ENCODE data around the gene NUDT3. TPM values are rescaled to one million over a fixed set of nuclear protein-coding genes. Genes with fewer than 3 reads are reported as not detected.

The NUDT3 gene
- total and polyA plus RNA-seq, 9 of the 15 experiments (the other 6 are each of a cell fraction or from before 2014, with no cell fraction given) = 5.4 to 81.2 (median 56.4) TPM

DNA sequence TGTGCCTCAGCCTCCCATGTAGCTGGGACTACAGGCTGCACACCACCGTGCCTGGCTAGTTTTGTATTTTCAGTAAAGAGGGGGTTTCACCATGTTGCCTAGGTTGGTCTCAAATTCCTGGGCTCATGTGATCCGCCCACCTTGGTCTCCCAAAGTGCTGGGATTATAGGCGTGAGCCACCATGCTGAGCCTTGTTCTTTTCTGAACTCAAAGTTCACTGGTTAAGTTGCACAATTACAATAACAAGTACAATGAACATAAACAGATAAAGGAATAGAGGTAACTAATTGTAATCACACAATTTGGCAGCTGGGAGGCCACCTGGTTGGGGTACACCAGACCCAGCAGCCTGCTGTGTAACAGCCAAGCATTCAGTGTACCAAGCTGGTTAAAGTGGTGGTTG lies 6.7 kb downstream of the NUDT3 start:
- Histone ChIP-seq H4K20me1 (replicated peaks; ENCODE audit: control insufficient read depth, insufficient read depth, low read length) (peaks cover 1% of the 10 kb centered on the region), H3K4me2 (ENCODE audit: insufficient read depth, low read length) (no peak overlapping the region), H2AFZ (ENCODE audit: low read depth, low read length) (no peak overlapping the region), H3K4me1 (replicated peaks in 1 of 2; ENCODE audit: control insufficient read depth in 2 of 2, insufficient read depth in 2 of 2, low read length in 2 of 2) (peaks cover 5 to 23% of the 10 kb centered on the region in 2 experiments; a peak in 3 of 5 replicates), H3K79me2 (ENCODE audit: control insufficient read depth, insufficient read depth, low read length) (peaks cover 100% of the 10 kb centered on the region), H3K4me3 (no peak overlapping the region), H3K36me3 (ENCODE audit: control insufficient read depth, insufficient read depth, low read length) (peaks cover 37% of the 10 kb centered on the region; the same call in 2 of the 3 replicates), H3K9me3 (replicated peaks; ENCODE audit: control insufficient read depth, insufficient read depth, low read depth, low read length) (no peaks in the 10 kb centered on the region), H3K9me1 (ENCODE audit: control insufficient read depth, insufficient read depth, low read length) (no peaks in the 10 kb centered on the region), H3K27me3 (ENCODE audit: control insufficient read depth in 2 of 2, insufficient read depth in 2 of 2, low read length in 2 of 2) (no peaks in the 10 kb centered on the region), H3K27ac (ENCODE audit: extremely low read depth, low read depth, low read length) (no peak overlapping the region), H3K9ac (ENCODE audit: insufficient read depth in 1 of 2, low read depth in 2 of 2, low read length in 2 of 2) (peak overlapping the region in 1 of 2 experiments; percentile 10; a peak in 1 of 4 replicates)
- no TSS peak for BruUV-seq (replicated peaks)
- intact Hi-C loops (cut with micrococcal nuclease) (no loop called here), in situ Hi-C loops (cut with MboI) (no loop called here)
- ChIA-PET POLR2A (no interaction called here), CTCF (ENCODE audit: low intra/inter-chr PET ratio) (no interaction called here)
- FAIRE-seq (no peak), DNase-seq (ENCODE audit: extremely low read depth in 1 of 4, low spot score in 3 of 4) (no peak), ATAC-seq (no peak)
- TF ChIP-seq, protein P1, sequence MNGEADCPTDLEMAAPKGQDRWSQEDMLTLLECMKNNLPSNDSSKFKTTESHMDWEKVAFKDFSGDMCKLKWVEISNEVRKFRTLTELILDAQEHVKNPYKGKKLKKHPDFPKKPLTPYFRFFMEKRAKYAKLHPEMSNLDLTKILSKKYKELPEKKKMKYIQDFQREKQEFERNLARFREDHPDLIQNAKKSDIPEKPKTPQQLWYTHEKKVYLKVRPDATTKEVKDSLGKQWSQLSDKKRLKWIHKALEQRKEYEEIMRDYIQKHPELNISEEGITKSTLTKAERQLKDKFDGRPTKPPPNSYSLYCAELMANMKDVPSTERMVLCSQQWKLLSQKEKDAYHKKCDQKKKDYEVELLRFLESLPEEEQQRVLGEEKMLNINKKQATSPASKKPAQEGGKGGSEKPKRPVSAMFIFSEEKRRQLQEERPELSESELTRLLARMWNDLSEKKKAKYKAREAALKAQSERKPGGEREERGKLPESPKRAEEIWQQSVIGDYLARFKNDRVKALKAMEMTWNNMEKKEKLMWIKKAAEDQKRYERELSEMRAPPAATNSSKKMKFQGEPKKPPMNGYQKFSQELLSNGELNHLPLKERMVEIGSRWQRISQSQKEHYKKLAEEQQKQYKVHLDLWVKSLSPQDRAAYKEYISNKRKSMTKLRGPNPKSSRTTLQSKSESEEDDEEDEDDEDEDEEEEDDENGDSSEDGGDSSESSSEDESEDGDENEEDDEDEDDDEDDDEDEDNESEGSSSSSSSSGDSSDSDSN (IDR thresholded peaks at IDR 0.05; ENCODE audit: borderline replicate concordance in 1 of 2, low read depth in 2 of 2, low read length in 2 of 2) = no peak
- TF ChIP-seq MCM5 (IDR thresholded peaks at IDR 0.05; ENCODE audit: low read depth) (no peak), TRIM28 (IDR thresholded peaks at IDR 0.05) (no peak), GTF2A2 (tag; IDR thresholded peaks at IDR 0.05) (no peak), BRF1 (IDR thresholded peaks at IDR 0.05; ENCODE audit: borderline replicate concordance, extremely low read depth, insufficient read length) (no peak), ZNF699 (CRISPR knock-in tag; IDR thresholded peaks at IDR 0.05; ENCODE audit: insufficient replicate concordance) (no peak), GATAD2A (IDR thresholded peaks at IDR 0.05) (no peak), TSC22D4 (tag; IDR thresholded peaks at IDR 0.05) (no peak), GTF2F1 (IDR thresholded peaks at IDR 0.05; ENCODE audit: low read depth, low read length) (no peak), ZNF3 (CRISPR knock-in tag; IDR thresholded peaks at IDR 0.05) (no peak), EGR1 (conservative IDR thresholded peaks at IDR 0.05) (peak; percentile 43; the same call in 1 of the 2 replicates), ILF3 (IDR thresholded peaks at IDR 0.05; ENCODE audit: borderline replicate concordance) (no peak), NELFE (IDR thresholded peaks at IDR 0.05; ENCODE audit: insufficient read depth, insufficient read length) (no peak), ZNF780A (CRISPR knock-in tag; IDR thresholded peaks at IDR 0.05) (no peak)
- TF ChIP-seq, protein P2, sequence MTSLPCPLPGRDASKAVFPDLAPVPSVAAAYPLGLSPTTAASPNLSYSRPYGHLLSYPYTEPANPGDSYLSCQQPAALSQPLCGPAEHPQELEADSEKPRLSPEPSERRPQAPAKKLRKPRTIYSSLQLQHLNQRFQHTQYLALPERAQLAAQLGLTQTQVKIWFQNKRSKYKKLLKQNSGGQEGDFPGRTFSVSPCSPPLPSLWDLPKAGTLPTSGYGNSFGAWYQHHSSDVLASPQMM (CRISPR knock-in tag; IDR thresholded peaks at IDR 0.05) = no peak
- TF ChIP-seq, protein P3, sequence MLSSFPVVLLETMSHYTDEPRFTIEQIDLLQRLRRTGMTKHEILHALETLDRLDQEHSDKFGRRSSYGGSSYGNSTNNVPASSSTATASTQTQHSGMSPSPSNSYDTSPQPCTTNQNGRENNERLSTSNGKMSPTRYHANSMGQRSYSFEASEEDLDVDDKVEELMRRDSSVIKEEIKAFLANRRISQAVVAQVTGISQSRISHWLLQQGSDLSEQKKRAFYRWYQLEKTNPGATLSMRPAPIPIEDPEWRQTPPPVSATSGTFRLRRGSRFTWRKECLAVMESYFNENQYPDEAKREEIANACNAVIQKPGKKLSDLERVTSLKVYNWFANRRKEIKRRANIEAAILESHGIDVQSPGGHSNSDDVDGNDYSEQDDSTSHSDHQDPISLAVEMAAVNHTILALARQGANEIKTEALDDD (IDR thresholded peaks at IDR 0.05) = peak; percentile 69; the same call in 1 of the 2 replicates
- 82% methylated on average over 3 of the region's 3 CpGs for WGBS (ENCODE audit: insufficient coverage, low coverage, missing lambda C conversion rate)
